Testis (tissue), 3 donors: ENCODE results near the gene DLX5. TPM values are rescaled to one million over a fixed set of nuclear protein-coding genes. Genes with fewer than 3 reads are reported as not detected.

ENCODE experiments used
- DNase-seq: peaks from one replicate; pipeline ENCODE4 v3.0.0-alpha.2; 2019
- H3K27ac ChIP-seq, 2 donors: fragments of 200-600 bp; sonication (generic); one replicate each; pipeline ENCODE4 v1.5.1; 2019
- H3K27me3 ChIP-seq: fragments of 200-600 bp; sonication (generic); one replicate; pipeline ENCODE4 v1.5.1; 2019
- H3K36me3 ChIP-seq: fragments of 200-600 bp; sonication (generic); one replicate; pipeline ENCODE4 v1.5.1; 2017; ENCODE audit warnings: low read depth; ENCODE audit errors: missing control alignments
- H3K4me1 ChIP-seq: fragments of 200-600 bp; sonication (generic); one replicate; pipeline ENCODE4 v1.5.1; 2019
- H3K4me3 ChIP-seq, 2 donors: fragments of 200-600 bp; sonication (generic); one replicate each; pipeline ENCODE4 v1.5.1; 2017 to 2019
- H3K9me3 ChIP-seq: fragments of 200-600 bp; sonication (generic); one replicate; pipeline ENCODE4 v1.5.1; 2017
- CTCF ChIP-seq, 3 experiments: fragments of 450-650 bp in 2 of 3; fragments of 200-600 bp in 1 of 3; sonication (generic) in 1 of 3; IDR thresholded peaks; one replicate each; pipeline ENCODE4 v1.5.1; 2016 to 2019; ENCODE audit warnings: antibody characterized with exemption in 3 of 3, mild to moderate bottlenecking in 2 of 3, moderate library complexity in 1 of 3
- POLR2A ChIP-seq: fragments of 450-650 bp; IDR thresholded peaks from one replicate; pipeline ENCODE4 v1.6.1; 2017; ENCODE audit warnings: antibody characterized with exemption, mild to moderate bottlenecking, moderate library complexity
- WGBS, 2 donors: methylation state at CpG; one replicate each; pipeline ENCODE4 v1.1.5; 2018; 5-methylcytosine and 5-hydroxymethylcytosine counted together
- intact Hi-C: fragments of 100-400 bp; cut with DNase I; formaldehyde crosslinking; loops from one replicate; pipeline ENCODE4 v1.15.1; 2023; ENCODE audit warnings: low total_unique reads
- polyA plus RNA-seq: library from polyadenylated mRNA; stranded (reverse); fragments of 350-450 nt; fragmentation: Illumina TruSeq; extraction: RNeasy Lipid Tissue Mini Kit (QIAGEN cat#74804); gene quantifications from one replicate; pipeline ENCODE4 v1.2.3, GENCODE V29; 2014; ENCODE audit warnings: low read depth, low replicate concordance; ENCODE audit not compliant: insufficient read depth
- total RNA-seq, 2 donors: library from RNA; depleted of rRNA; stranded (reverse); fragments of >200 nt; gene quantifications; one replicate each; pipeline ENCODE4 v1.2.3, GENCODE V29; 2016

Gene DLX5
- total and polyA plus RNA-seq, 3 donors from 2014 or later = 1.3 to 2.6 (median 2.3) TPM

- TF ChIP-seq POLR2A = no peak
- no peak for TF ChIP-seq CTCF (IDR thresholded peaks at IDR 0.05)
- H3K27me3 ChIP-seq = no peaks in the 10 kb centered on the region
- H3K4me1 ChIP-seq = peaks cover 9% of the 10 kb centered on the region
- no peaks in the 10 kb centered on the region for H3K36me3 ChIP-seq
- intact Hi-C loops = no loop called here
- no peak overlapping the region for H3K4me3 ChIP-seq
- no peak for DNase-seq
- 32 to 42% methylated on average over 15 of the region's 15 CpGs for WGBS, 2 donors
- H3K27ac ChIP-seq = no peak overlapping the region
- H3K9me3 ChIP-seq = no peaks in the 10 kb centered on the region
Observed at GRCh38 chr7:97011536-97012364, 12.9 kb downstream of the DLX5 start.

DNA sequence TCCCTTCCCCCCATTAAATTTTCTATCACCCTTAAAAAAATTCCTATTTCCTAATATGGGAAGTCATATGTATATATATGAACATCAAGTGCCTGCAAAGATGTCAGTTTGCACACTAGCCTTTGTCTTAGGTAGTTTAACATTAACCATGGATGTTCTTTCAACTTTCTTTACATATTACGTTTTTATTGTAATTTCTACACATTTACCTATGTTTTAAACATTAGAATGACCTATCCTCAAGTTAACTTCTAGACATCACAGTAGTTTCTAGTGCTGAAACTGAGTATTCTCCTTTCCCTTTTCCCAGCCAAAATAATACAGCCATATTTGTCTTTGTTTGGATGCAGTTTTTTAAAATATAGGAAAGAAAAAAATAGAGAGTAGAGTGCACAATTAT lies 13.5 kb downstream of the DLX5 start:
- WGBS, 2 donors = 17 to 38% methylated on average over 1 of the region's 1 CpG
- peaks cover 3% of the 10 kb centered on the region for H3K4me1 ChIP-seq
- H3K27me3 ChIP-seq = no peaks in the 10 kb centered on the region
- no peaks in the 10 kb centered on the region for H3K9me3 ChIP-seq
- DNase-seq = no peak
- H3K27ac ChIP-seq = no peak overlapping the region
- no peak overlapping the region for H3K4me3 ChIP-seq
- intact Hi-C loops = no loop called here
- no peaks in the 10 kb centered on the region for H3K36me3 ChIP-seq
- TF ChIP-seq POLR2A (no peak), CTCF (IDR thresholded peaks at IDR 0.05) (no peak)

DNA sequence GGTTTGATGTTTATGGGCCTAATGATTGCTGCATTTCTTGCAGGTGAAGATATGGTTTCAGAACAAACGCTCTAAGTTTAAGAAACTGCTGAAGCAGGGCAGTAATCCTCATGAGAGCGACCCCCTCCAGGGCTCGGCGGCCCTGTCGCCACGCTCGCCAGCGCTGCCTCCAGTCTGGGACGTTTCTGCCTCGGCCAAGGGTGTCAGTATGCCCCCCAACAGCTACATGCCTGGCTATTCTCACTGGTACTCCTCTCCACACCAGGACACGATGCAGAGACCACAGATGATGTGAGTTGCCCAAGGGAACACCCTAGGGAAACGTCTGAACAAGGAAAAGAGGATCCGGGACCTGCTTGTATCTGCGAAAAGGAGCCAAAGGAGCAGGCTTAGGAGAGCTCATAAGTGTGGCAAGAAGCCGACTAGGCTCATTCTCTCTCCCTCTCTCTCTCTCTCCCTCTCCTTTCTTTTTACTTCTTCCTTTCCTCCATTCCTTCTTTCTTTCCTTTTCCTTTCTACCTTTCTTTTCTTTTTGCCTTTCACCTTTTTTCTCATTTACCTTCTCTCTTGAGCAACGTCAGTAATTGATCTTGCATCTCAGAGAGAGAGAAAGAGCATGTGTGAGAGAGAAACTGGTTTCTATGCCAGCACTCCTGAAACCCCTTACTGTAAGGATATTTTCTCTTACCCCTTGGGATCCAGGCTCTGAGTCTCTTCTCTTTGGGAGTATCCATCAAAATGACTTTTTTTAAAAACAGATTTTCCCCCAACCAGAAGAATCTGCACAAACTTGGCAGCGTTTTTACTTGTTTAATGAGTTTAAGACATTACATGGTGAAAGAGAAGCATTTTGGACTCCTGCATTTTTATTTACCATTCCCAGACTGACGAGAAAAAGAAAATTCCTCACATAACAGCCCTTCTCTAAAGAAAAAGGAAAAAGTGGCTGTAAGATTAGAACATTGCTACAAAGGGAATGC lies 14.6 kb downstream of the DLX5 start:
- TF ChIP-seq CTCF (IDR thresholded peaks at IDR 0.05) = no peak
- TF ChIP-seq POLR2A = no peak
- 39 to 40% methylated on average over 12 to 18 of the region's 18 CpGs for WGBS, 2 donors
- H3K4me1 ChIP-seq = peaks cover 3% of the 10 kb centered on the region
- no peak overlapping the region for H3K4me3 ChIP-seq
- H3K27me3 ChIP-seq = peaks cover 4% of the 10 kb centered on the region
- intact Hi-C loops = no loop called here
- no peaks in the 10 kb centered on the region for H3K36me3 ChIP-seq
- DNase-seq = no peak
- H3K27ac ChIP-seq = no peak overlapping the region
- H3K9me3 ChIP-seq = no peaks in the 10 kb centered on the region

GRCh38 chr7:97008275-97008917 lies 16.2 kb downstream of the DLX5 start:
- Histone ChIP-seq H3K4me3 (no peak overlapping the region), H3K9me3 (no peaks in the 10 kb centered on the region), H3K36me3 (no peaks in the 10 kb centered on the region), H3K4me1 (peaks cover 3% of the 10 kb centered on the region), H3K27ac (no peak overlapping the region), H3K27me3 (peaks cover 7% of the 10 kb centered on the region)
- intact Hi-C loops = no loop called here
- TF ChIP-seq POLR2A (no peak), CTCF (IDR thresholded peaks at IDR 0.05) (no peak)
- no peak for DNase-seq
- WGBS, 2 donors = 83 to 90% methylated on average over 3 of the region's 3 CpGs
